ENCODE measurements around the gene GALNT4.

Gene GALNT4

DNA sequence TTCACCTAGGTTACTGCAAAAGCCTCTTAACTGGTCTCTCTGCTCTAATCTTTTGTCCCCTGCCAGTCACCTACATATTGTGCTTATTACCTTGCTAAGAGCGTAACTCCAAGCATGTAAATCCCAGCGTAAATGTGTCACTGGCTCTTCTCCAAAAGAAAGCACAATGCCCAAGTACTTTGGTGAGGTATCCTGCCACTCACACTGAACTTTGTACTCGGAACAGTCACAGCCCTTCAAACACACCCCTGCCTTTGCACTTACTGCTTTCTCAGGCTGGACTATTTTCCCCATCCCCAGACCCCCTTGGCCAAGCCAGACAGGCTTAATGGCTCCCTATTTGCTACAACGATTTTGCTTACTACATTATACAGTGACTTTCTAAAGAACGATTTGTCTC, 31.7 kb downstream of the GALNT4 start:
- DNase-seq: no peak

DNA sequence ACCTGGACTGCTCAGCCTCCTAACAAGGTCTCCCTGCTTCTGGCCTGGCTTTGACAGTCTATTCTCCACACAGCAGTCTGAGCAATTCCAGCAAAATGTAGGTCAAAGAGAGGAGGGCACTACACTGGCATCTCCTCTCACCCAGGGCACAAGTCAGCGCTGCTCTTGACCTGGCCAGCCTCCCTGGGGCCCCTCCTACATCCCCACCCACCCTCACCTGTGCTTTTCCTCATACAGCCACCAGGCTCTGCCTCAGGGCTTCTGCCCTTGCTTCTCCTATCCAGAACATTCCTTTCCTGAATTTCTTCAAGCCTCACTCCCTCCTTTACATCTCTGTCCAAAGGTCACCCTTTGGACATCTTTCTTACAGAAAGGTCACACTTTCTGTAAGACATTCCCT, 33.7 kb downstream of the GALNT4 start:
- no peak for DNase-seq

DNA sequence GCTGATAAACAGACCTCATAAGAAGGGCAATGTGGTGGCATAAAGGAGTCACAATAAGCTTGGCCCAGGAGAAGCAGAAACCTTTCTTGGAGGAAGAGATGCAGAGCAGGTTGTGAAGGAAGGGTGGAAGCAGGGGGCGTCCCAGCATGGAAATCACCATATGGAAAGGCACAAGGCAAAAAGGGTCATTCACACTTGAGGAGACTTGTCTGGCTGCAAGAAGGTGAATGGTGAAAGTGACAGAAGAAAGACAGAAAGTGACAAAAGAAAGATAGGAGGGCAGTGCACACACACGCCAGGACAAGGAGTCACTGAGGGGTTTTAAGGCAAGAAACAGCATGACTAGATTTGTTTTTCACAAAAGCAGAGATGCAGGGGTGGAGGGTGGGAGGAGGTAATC, 38.3 kb downstream of the GALNT4 start:
- DNase-seq: no peak

DNA sequence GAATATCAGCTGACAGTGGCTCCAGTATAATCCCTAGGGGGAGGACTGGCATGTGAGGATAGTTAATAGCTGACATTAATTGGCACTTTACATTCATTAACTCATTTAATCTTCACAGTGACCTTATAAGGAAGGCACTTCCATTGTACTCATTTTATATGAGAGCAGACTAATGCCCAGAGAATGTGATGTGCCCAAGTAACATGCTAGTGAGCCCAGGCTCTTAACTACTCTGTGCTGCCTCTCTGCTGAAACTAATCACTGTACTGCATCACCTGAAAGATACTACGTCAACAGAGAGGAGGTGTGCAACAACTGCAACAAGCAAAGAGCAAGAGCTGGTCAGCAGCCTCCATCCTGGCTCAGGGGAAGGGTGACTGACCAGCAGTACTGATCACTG, 40.1 kb downstream of the GALNT4 start:
- DNase-seq: no peak

DNA sequence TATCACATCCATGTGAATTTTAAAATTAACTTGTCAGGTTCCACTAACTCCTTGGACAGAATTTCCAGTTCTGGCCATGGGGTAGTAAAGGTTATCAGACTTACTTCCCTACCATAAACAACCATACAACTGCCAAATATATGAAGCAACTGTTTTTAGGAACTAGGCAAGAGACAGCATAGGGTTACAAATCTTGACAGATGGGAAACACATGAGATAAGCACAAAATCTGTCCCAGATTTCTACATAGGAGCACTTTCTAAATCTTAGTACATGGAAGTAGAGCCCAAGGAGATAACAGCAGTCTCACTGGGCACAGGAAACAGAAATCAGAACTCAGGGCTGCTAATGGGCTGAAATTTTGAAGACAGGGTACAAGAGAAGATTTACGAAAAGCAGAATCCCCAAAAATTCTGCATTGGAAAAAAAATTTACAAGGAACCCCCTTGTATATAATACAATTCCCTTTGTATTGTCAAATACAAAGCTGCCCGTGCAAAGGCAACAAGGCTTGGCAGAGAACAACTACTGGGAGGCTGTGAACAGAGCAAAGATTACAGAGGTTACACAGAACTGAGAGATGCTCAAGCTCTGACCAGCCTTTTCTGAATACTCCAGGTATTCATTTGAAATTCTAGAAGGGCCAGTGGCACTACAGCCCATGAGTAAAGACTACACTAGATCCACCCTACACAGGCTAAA, 43.2 kb downstream of the GALNT4 start:
- no peak for DNase-seq

DNA sequence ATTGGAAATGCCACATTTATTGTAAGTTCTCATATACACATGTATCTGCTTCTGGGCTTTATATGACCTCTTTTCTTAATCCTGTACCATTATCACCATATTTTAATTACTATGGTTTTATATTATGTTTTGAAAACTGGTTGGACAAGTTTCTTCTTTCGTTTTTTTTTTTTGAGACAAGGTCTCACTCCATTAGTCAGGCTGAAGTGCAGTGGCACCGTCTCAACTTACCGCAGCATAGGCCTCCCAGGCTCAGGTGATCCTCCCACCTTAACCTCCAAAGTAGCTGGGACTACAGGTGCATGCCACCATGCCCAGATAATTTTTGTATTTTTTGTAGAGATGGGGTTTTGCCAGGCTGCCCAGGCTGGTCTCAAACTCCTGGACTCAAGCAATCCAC, 44.6 kb downstream of the GALNT4 start:
- DNase-seq: no peak

DNA sequence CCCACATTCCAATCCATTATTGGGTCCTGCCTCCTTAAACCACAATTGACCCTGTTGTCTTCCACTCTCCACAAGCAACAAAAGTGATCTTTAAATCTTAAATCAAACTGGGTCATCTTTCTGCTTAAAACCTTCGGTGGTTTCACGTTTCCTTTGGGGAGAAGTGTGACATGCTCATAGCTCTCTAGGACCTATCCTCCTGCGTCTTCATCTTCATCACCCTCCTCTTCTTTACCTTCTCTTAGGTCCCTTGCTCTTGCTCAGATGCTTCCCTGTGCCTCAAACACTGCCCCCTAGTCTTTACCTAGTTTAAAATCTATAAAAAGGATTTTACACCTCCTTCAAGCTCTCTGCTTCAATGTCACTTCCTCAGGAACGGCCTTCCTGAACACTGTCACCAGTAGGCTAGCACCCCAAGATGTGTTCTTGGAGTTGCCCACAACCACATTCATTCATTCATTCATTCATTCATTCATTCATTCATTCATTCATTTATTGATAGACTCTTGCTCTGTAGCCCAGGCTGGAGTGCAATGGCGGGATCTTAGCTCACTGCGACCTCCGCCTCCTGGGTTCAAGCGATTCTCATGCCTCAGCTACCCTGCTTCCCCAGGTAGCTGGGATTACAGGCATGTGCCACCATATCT, 46.8 kb downstream of the GALNT4 start:
- no peak for DNase-seq

DNA sequence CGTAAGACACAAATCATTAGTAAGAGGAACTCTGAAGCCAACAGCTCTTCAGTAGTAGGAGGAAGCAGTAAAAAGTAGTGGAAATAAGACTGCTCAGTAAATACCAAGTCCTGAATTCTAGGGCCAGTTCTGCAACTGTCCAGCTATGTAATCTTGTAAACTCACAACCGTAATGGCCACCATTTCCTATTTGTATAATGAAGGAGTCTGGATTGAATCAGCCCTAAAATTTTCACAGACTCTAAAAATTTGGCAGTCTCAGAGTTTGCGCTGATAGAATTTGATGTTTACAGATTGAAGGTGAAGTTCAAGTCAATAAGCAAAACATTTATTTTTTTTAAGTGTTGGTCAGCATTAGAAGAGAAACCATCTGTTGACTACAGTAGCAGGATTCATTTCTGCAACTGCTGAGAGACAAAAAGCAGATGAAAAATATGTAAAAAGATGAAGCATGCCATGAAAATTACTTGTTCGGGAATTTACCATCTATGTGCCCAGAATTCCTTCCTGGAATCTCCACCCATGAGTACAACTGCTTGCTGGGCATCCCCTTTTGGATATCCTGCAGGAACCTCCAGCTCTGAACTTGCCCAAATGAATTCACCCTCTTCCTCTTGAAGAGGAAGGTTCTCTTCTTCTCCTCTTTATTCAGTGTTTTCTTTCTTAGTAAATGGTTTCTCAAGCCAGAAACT, 47.5 kb downstream of the GALNT4 start:
- DNase-seq: no peak

DNA sequence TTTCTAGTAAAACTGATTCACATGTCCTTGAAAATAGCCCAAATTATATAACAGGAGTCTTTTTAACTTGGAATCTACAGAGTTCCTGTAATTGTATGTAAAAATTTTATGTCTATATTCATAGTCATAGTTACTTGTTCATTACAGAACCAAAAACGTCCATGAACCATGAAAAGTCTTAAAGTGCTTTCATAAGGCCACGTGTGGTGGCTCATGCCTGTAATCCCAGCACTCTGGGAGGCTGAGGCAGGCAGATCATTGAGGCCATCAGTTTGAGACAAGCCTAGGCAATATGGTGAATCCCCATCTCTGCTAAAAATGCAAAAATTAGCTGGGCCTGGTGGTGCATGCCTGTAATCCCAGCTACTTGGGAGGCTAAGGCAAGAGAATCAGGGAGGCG, 48.4 kb downstream of the GALNT4 start:
- no peak for DNase-seq

DNA sequence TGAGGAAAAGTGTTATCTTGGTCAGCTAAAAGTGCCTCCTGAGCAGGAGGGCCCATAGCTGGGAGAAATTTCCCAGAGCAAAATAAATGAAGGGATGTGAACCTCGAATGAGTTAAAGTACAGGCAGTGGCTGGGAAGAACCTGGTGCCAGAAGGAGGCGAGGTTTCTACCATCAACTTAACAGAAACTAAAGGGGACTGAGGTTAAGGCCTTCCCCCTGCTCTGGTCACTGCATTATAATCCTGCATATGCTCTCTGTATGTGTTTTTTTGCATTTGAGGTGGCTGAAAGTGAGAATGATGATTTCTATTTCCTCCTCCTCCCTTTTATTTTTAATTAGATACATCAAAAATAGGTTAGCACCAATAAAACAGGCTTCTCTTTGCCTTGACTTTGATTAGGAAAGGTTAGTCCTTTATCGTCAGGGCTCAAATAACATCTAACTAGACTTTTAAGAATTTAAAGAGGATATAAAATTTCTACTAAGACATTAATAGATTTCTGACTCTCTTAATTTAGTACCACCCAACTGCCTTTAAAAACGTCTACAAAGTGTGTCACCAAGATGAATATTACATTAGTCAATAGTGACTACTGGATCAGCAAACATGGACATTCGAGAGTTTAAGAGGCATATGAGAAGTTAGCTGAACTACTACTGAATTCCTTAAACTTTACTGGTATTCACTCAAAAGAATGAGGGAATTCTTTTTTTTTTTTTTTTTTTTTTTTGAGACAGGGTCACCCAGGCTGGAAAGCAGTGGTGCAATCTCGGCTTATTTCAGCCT, 49.2 kb downstream of the GALNT4 start:
- no peak for DNase-seq

DNA sequence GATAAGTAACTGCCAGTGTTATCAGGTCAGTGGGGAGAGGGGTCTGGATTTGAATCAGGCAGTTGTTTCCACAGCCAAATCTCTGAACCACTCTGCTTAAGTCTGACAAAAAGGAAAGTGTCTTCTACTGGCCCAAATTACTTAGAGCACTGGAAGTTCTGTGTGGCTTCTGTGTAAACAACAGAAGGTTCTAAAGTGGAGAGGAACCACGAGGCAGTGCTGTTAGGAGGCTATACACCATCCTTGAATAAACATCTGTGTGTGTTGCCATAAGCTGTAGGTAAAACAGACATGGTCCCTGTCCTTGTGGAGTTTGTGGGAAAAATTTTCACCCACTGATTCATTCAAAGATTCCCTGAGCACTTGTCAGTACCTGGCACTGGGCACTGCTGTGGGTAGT, 50.0 kb downstream of the GALNT4 start:
- no peak for DNase-seq

All from CD4-positive, alpha-beta T cell treated with Interferon alpha-2 for 1 hour (primary cell).